NCI-H69 (cell line): ENCODE measurements around the gene METTL14.

Source experiments
- DNase-seq: peaks from one replicate; lab custom pipeline; 2025; lab: John Stamatoyannopoulos, UW

METTL14 gene

GRCh38 chr4:118759481-118759880, 74.3 kb downstream of the METTL14 start:
- no peak for DNase-seq

GRCh38 chr4:118760092-118760491, 74.9 kb downstream of the METTL14 start:
- DNase-seq = no peak

GRCh38 chr4:118760493-118760892, 75.3 kb downstream of the METTL14 start:
- no peak for DNase-seq

GRCh38 chr4:118761397-118762016, 76.3 kb downstream of the METTL14 start:
- DNase-seq = no peak

GRCh38 chr4:118762155-118762554, 77.0 kb downstream of the METTL14 start:
- no peak for DNase-seq

- no peak for DNase-seq
Measured at GRCh38 chr4:118762730-118763477, 77.7 kb downstream of the METTL14 start.
